K562 (cell line): ENCODE data around the gene TOR1AIP2. TPM values are rescaled to one million over a fixed set of nuclear protein-coding genes. Genes with fewer than 3 reads are reported as not detected.
A peak's percentile ranks its signal among the peaks of the same experiment; 100 is the strongest.

Source experiments
- CBFA2T2 ChIP-seq: fragments of 450-650 bp; conservative IDR thresholded peaks from 2 replicates; pipeline ENCODE4 v1.6.1; 2017; ENCODE audit warnings: mild to moderate bottlenecking
- NUFIP1 ChIP-seq: fragments of 450-650 bp; IDR thresholded peaks from 2 replicates; pipeline ENCODE4 v1.6.1; 2018; ENCODE audit not compliant: partially characterized antibody
- RFX7 ChIP-seq: fragments of 250-450 bp; sonication (Bioruptor Pico); IDR thresholded peaks from 2 replicates; pipeline ENCODE4 v1.5.1; 2021; ENCODE audit warnings: mild to moderate bottlenecking
- SMARCA5 ChIP-seq: fragments of 450-650 bp; IDR thresholded peaks from 2 replicates; pipeline ENCODE4 v1.6.1; 2016
- ZBTB7A ChIP-seq: IDR thresholded peaks from 2 replicates; pipeline ENCODE4 v1.6.1; 2011; ENCODE audit warnings: low read depth, mild to moderate bottlenecking, low read length, moderate library complexity, borderline replicate concordance; ENCODE audit not compliant: control insufficient read depth
- polyA plus RNA-seq, 8 experiments: library from polyadenylated mRNA; depleted of rRNA in 4 of 8; stranded (reverse) in 5 of 8; unstranded in 3 of 8; fragments of >200 nt; fragmentation: Nextera tagmentation in 2 of 8; fragmentation: Illumina TruSeq in 1 of 8; extraction: Ambion mirVana in 2 of 8; extraction: Trizol in 1 of 8; gene quantifications; 2 replicates each; pipeline versions ENCODE4 v1.2.1 to v1.2.3, GENCODE V29; 2011 to 2014; ENCODE audit warnings: inconsistent platforms in 1 of 8, missing spikeins in 1 of 8
- total RNA-seq, 7 experiments: library from RNA; depleted of rRNA in 6 of 7; stranded (reverse); fragments of >200 nt in 6 of 7; fragmentation: Illumina TruSeq in 2 of 7; extraction: Trizol in 2 of 7; gene quantifications; 2 replicates each; pipeline versions ENCODE4 v1.2.1 to v1.2.3, GENCODE V29; 2011 to 2021; ENCODE audit warnings: low replicate concordance in 1 of 7
- TF ChIP-seq, protein P1 (sequence below): sonication (generic); formaldehyde crosslinking; IDR thresholded peaks from 2 replicates; pipeline ENCODE4 v1.8.1; 2023; ENCODE audit warnings: missing genetic modification reagents, mild to moderate bottlenecking, borderline replicate concordance
- TF ChIP-seq, protein P2 (sequence below): sonication (generic); formaldehyde crosslinking; IDR thresholded peaks from 2 replicates; pipeline ENCODE4 v1.8.1; 2023; ENCODE audit warnings: mild to moderate bottlenecking, missing genetic modification reagents
- TF ChIP-seq, protein P3 (sequence below): fragments of 450-650 bp; IDR thresholded peaks from 2 replicates; pipeline ENCODE4 v1.6.1; 2017; ENCODE audit warnings: mild to moderate bottlenecking, moderate library complexity
- TF ChIP-seq, protein P4 (sequence below): sonication (generic); formaldehyde crosslinking; IDR thresholded peaks from 2 replicates; pipeline ENCODE4 v1.8.0; 2022; ENCODE audit warnings: missing genetic modification reagents, mild to moderate bottlenecking, moderate library complexity, borderline replicate concordance

Gene TOR1AIP2
- total and polyA plus RNA-seq, 9 of the 15 experiments (the other 6 are each of a cell fraction or from before 2014, with no cell fraction given): 16.7 to 122 (median 41.4) TPM

DNA sequence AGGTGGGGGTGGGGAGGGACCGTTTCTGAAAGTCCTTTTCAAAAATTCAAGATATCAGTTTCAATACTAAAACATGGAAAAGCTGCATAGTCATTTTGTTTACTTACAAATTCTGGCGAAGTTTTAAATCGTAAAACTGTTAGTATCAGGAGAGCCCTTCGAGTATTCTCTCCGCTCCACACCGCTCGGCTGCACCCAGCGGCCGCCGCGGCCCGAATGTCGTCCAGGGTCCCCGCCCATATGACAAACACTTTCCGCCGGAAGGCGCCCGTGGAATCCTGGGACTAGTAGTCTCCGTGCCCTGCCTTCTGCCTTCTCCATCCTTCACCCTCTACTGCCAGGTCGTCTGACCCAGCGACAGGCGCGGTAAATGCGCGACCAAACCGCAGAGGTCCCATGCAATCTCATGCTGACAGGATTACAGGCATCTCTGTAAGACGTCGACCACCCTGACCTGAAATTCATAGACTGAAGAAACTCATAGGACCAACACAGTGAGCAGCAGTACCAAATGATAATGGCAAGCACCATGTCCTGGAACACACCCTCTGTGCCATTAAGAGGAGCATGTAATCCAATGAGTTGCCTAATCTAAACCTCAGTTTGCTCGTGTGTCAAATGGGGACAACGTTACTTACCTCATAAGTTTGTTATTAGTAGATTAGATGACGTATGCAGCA lies at the start of gene TOR1AIP2 (continued):
- TF ChIP-seq, protein P1, sequence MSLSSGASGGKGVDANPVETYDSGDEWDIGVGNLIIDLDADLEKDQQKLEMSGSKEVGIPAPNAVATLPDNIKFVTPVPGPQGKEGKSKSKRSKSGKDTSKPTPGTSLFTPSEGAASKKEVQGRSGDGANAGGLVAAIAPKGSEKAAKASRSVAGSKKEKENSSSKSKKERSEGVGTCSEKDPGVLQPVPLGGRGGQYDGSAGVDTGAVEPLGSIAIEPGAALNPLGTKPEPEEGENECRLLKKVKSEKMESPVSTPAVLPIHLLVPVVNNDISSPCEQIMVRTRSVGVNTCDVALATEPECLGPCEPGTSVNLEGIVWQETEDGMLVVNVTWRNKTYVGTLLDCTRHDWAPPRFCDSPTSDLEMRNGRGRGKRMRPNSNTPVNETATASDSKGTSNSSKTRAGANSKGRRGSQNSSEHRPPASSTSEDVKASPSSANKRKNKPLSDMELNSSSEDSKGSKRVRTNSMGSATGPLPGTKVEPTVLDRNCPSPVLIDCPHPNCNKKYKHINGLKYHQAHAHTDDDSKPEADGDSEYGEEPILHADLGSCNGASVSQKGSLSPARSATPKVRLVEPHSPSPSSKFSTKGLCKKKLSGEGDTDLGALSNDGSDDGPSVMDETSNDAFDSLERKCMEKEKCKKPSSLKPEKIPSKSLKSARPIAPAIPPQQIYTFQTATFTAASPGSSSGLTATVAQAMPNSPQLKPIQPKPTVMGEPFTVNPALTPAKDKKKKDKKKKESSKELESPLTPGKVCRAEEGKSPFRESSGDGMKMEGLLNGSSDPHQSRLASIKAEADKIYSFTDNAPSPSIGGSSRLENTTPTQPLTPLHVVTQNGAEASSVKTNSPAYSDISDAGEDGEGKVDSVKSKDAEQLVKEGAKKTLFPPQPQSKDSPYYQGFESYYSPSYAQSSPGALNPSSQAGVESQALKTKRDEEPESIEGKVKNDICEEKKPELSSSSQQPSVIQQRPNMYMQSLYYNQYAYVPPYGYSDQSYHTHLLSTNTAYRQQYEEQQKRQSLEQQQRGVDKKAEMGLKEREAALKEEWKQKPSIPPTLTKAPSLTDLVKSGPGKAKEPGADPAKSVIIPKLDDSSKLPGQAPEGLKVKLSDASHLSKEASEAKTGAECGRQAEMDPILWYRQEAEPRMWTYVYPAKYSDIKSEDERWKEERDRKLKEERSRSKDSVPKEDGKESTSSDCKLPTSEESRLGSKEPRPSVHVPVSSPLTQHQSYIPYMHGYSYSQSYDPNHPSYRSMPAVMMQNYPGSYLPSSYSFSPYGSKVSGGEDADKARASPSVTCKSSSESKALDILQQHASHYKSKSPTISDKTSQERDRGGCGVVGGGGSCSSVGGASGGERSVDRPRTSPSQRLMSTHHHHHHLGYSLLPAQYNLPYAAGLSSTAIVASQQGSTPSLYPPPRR (CRISPR knock-in tag): 0 out of 2 replicates have a peak, but pooled peaks have one; percentile 69
- TF ChIP-seq, protein P2, sequence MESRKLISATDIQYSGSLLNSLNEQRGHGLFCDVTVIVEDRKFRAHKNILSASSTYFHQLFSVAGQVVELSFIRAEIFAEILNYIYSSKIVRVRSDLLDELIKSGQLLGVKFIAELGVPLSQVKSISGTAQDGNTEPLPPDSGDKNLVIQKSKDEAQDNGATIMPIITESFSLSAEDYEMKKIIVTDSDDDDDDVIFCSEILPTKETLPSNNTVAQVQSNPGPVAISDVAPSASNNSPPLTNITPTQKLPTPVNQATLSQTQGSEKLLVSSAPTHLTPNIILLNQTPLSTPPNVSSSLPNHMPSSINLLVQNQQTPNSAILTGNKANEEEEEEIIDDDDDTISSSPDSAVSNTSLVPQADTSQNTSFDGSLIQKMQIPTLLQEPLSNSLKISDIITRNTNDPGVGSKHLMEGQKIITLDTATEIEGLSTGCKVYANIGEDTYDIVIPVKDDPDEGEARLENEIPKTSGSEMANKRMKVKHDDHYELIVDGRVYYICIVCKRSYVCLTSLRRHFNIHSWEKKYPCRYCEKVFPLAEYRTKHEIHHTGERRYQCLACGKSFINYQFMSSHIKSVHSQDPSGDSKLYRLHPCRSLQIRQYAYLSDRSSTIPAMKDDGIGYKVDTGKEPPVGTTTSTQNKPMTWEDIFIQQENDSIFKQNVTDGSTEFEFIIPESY (CRISPR knock-in tag): peak; percentile 38; the same call in 1 of the 2 replicates
- TF ChIP-seq NUFIP1 (no peak), CBFA2T2 (no peak), SMARCA5 (peak; percentile 97), ZBTB7A (peak; percentile 35; the same call in 1 of the 2 replicates), RFX7 (no peak)
- TF ChIP-seq, protein P3, sequence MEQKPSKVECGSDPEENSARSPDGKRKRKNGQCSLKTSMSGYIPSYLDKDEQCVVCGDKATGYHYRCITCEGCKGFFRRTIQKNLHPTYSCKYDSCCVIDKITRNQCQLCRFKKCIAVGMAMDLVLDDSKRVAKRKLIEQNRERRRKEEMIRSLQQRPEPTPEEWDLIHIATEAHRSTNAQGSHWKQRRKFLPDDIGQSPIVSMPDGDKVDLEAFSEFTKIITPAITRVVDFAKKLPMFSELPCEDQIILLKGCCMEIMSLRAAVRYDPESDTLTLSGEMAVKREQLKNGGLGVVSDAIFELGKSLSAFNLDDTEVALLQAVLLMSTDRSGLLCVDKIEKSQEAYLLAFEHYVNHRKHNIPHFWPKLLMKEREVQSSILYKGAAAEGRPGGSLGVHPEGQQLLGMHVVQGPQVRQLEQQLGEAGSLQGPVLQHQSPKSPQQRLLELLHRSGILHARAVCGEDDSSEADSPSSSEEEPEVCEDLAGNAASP: no peak
- TF ChIP-seq, protein P4, sequence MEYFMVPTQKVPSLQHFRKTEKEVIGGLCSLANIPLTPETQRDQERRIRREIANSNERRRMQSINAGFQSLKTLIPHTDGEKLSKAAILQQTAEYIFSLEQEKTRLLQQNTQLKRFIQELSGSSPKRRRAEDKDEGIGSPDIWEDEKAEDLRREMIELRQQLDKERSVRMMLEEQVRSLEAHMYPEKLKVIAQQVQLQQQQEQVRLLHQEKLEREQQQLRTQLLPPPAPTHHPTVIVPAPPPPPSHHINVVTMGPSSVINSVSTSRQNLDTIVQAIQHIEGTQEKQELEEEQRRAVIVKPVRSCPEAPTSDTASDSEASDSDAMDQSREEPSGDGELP (CRISPR knock-in tag): peak; percentile 87
